H1 (cell line): ENCODE data around the gene GPR31. TPM values are rescaled to one million over a fixed set of nuclear protein-coding genes. Genes with fewer than 3 reads are reported as not detected.

Experiments used
- ATF3 ChIP-seq: IDR thresholded peaks from 2 replicates; pipeline ENCODE4 v1.6.1; 2011; ENCODE audit warnings: low read depth, mild to moderate bottlenecking, low read length; ENCODE audit not compliant: insufficient read depth
- CTCF ChIP-seq, 3 experiments: IDR thresholded peaks; 1 replicate in 2 of 3; 2 replicates in 1 of 3; pipeline versions ENCODE4 v1.5.1 to v1.6.1; 2011; ENCODE audit warnings: low read length in 3 of 3, mild to moderate bottlenecking in 3 of 3, inconsistent platforms in 2 of 3, low read depth in 1 of 3, moderate library complexity in 1 of 3; ENCODE audit not compliant: insufficient read depth in 1 of 3; ENCODE audit errors: control extremely low read depth in 1 of 3
- MAX ChIP-seq: IDR thresholded peaks from 2 replicates; pipeline ENCODE4 v1.6.1; 2012; ENCODE audit warnings: inconsistent platforms
- NRF1 ChIP-seq: IDR thresholded peaks from 2 replicates; pipeline ENCODE4 v1.6.1; 2011; ENCODE audit warnings: mild to moderate bottlenecking, low read depth, low read length, improper control_type of control experiment
- POU5F1 ChIP-seq: IDR thresholded peaks from 2 replicates; pipeline ENCODE4 v1.6.1; 2011; ENCODE audit warnings: low read depth, mild to moderate bottlenecking, low read length, moderate library complexity
- RFX5 ChIP-seq: IDR thresholded peaks from 2 replicates; pipeline ENCODE4 v1.6.1; 2011; ENCODE audit warnings: low read depth, low read length, improper control_type of control experiment, borderline replicate concordance
- RXRA ChIP-seq: IDR thresholded peaks from 2 replicates; pipeline ENCODE4 v1.6.1; 2011; ENCODE audit warnings: low read depth, mild to moderate bottlenecking, low read length, moderate library complexity; ENCODE audit not compliant: insufficient read depth
- SIN3A ChIP-seq, 2 experiments: IDR thresholded peaks in 1 of 2; conservative IDR thresholded peaks in 1 of 2; 2 replicates each; pipeline ENCODE4 v1.6.1; 2011 to 2012; ENCODE audit warnings: low read length in 2 of 2, improper control_type of control experiment in 1 of 2, low read depth in 1 of 2, mild to moderate bottlenecking in 1 of 2
- SP1 ChIP-seq: IDR thresholded peaks from 2 replicates; pipeline ENCODE4 v1.6.1; 2011; ENCODE audit warnings: low read depth, low read length
- polyA plus RNA-seq, 7 experiments: library from polyadenylated mRNA; depleted of rRNA in 3 of 7; stranded (reverse) in 5 of 7; unstranded in 2 of 7; fragments of >200 nt in 5 of 7; fragments of 200-250 nt in 2 of 7; gene quantifications; 1 replicate in 5 of 7; 2 replicates in 1 of 7; 4 replicates in 1 of 7; pipeline versions ENCODE4 v1.2.1 to v1.2.3, GENCODE V29; 2011 to 2013; ENCODE audit warnings: missing spikeins in 2 of 7, mixed read lengths in 2 of 7
- total RNA-seq: library from RNA; stranded (reverse); fragmentation: NEBNext Ultra II Directional; extraction: Animal tissue kit (Norgen Biotek cat#: 25700); gene quantifications from 2 replicates; pipeline ENCODE4 v1.2.1, GENCODE V29; 2021

Gene GPR31
- total and polyA plus RNA-seq, 2 of the 8 experiments (the other 6 are each of a cell fraction or from before 2014, with no cell fraction given): not detected

- no peak for TF ChIP-seq RXRA
- no peak for TF ChIP-seq SP1
- TF ChIP-seq SIN3A (conservative IDR thresholded peaks at IDR 0.05 in 1 of 2, IDR thresholded peaks at IDR 0.05 in 1 of 2; ENCODE audit: low read depth in 1 of 2, low read length in 2 of 2): no peak
- TF ChIP-seq RFX5: no peak
- TF ChIP-seq NRF1: no peak
- TF ChIP-seq ATF3: no peak
- TF ChIP-seq POU5F1: no peak
- no peak for TF ChIP-seq CTCF (IDR thresholded peaks at IDR 0.05; ENCODE audit: control extremely low read depth in 1 of 3, insufficient read depth in 1 of 3, low read depth in 1 of 3, low read length in 3 of 3)
- no peak for TF ChIP-seq MAX
Measured at GRCh38 chr6:167116109-167116837, 41.5 kb downstream of the GPR31 start (continued).
